Measurements from ENCODE around the gene VPS50.
A peak's percentile ranks its signal among the peaks of the same experiment; 100 is the strongest.

VPS50 gene

DNA sequence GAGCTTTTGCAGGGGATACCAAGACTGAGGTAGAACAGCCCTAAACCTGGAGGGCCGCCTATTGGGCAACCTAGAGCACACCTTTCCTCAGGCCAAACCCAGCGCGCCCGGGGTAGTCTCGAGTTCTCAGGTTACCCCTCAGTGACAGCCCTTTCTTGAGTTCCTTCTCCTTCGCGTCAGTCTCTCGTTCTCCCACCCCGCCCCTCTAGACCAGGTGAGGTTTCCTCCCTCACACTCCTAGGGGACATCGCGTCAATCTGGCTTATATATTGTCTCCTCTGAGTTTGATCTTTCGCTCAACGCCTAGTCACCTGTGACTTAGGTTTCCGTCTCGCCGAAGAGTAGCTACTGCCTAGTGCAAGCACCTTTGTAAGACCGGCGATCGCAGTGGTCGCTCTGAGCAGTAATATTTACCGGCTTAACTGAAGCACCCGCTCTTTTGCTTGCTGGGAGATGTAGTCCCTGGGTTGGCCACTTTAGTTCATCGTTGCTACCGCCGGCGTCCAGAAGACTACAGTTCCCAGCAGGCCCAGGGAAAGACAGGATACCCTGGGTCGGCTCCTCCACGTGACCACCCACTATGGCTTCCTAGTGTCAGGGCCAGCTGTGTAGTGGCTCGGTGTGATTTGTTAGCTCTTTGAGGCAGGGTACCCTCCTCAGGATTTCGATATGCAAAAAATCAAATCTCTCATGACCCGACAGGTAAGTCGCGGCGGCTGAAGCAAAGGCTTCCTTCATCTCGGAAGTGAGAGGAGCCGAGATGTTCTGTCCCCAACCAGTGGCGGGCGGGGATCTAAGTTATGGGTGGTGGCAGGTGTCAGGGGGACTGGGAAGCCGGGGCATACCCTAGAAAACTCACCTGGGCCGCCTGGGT lies at the start of gene VPS50:
Gene VPS50 (plus strand): TSS at position 568 of the 874 bp plus-strand sequence. CDS start 102 bp downstream, at position 670.
- DNase-seq, result peak; percentile 86 to 97

DNA sequence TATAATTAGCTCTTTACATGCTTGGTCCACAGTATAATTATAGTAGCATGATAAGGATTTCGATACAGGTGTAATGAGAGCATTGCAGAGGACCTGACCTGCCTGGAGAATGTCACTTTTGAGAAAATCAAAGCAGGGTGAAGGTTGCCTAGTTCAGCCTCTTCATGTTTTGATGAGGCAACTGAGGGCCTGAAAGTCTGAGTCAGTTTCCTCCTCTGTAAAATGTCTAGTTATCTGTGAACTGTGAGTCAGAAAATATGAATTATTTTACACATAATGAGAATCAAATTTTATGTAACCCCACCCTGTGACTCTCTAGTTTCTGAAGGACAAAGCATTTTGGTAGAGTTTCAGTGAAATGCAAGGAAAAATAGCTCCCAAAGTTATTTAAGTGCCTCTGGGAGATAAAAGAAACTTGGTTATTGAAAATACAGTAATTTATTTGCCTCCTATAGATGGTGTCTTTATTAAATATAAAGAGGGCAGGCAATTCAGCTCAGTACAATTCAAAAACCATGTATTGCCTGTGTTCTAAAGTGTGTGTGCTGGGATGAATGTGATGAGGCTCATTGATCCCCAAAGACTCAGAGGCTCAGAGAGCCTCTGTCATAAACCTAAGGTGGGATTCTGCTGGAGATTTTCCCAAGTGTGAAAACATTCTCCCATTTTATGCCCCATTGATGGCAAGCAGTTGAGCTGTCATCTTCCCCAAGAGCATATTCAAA lies 46.7 kb upstream of the VPS50 start:
- no peak for DNase-seq

- DNase-seq, result no peak
These were observed 43.1 kb upstream of the VPS50 start for GRCh38 chr7:93188870-93189634.

GRCh38 chr7:93194386-93194785 lies 37.8 kb upstream of the VPS50 start:
- no peak for DNase-seq

- no peak for DNase-seq
These were observed 35.8 kb upstream of the VPS50 start for GRCh38 chr7:93196336-93196735.

DNA sequence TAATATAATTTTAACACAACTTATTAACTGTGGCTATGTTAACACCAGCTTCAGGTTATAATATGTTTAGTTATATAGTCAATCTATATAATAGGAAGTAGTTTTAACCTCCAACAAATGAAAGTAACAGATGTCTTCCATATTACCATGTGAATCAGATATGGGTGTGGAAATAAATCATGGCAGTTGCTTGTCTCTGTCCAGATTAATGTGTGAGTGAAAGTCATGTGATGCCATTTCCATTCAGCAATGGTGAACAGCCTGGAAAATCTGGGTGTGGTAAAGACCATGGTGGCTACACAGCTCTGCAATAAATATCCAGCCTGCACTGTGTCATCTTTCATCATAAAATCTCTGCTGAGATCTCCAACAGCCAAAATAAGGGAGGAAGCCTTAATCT lies 33.7 kb upstream of the VPS50 start:
- peak in 1 of 2 experiments; percentile 33 for DNase-seq

DNA sequence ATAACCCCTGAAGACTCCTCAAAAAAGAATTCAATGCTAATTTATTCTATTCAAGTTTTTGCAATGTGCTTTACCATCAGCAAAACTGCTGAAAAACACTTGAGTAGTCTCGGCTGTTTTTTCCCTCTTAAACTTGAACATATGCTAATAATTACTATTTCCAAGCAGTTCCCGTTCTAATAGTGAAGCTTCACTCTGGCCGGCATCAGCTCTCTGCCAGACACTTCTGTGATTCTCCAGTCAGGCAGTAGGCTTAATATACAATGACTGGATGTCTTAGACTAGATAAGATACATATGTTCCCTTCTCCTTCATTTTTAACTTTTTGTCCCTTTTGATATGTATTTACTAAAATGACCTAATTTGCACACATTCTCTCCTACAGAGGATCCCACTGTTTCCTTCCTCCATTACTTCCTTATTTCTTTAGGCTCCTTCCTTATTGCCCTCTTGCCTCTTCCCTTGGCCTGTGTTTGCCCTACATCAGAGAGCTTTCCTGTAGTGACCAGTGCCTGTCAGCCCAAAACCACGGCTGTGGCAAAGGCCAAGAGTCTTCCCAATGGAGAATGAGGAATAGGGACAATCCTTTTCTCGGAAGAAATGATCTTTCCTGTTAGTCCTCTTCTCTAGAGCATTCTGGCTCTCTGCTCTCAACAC lies 29.4 kb upstream of the VPS50 start:
- peak in 1 of 2 experiments; percentile 48 for DNase-seq

DNA sequence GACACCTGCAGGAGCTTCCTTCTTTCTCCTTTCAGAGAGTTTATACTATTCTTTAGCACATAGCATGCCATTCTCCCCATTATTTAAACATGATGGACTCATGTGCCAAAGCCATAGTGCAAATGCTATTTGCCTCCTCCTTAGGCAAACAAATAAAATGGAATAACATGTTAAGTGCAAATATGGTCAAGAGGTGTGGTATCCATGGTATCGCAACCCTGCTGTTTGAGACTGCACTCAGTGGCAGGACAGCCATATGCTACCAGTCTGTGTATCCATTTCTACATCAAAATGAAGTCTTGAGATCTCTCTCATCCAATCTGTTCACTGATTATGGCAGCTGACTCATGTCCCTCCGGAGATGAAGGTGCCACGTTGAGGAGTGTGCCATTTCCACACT lies 28.7 kb upstream of the VPS50 start:
- DNase-seq, result peak; percentile 74 to 89

DNA sequence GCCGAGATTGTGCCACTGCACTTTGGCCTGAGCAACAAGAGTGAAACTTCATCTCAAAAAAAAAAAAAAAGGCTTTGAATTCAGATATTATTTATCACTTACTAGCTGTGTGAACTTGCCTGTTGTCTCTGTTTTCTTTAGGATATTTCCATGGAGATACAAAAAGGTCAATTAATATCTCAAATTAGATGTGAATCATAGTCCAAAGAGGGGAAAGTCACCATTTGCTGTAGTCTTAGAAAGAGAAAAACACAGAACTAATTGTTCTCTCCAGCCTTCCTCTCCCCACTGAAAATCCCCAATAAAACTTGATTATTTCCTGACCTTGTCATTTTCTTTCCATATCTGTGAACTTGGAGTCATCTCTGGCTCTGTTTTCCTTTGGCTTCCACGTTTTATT lies 27.1 kb upstream of the VPS50 start:
- no peak for DNase-seq

DNA sequence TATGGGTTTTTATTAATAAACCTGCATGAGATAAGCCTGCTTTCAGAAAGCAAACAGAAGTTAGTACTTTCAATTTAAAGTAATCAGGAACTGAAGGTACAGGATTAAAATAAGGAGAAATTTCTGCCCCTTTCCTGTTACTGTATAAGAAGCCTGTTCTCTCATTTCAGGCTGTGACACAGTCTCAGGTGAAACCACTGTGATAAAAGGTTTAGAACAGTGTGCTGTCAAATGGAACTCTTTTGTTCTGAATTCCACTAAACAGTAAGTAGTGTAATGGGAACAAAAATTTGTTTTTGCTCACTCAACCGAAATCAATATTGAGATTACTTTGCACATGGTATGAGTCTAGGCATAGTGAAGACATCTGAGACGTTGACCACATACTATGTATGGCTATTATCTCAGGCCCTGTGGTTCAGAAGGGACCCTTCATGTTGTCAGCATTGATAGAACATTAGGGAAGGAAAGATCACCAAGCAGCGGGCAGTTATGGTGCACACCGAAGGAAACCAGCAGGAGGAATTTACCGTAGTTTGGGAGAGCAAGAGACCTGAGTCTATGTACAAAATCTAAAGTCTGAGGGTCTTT lies 20.8 kb upstream of the VPS50 start:
- DNase-seq, result peak in 1 of 2 experiments; percentile 34

DNA sequence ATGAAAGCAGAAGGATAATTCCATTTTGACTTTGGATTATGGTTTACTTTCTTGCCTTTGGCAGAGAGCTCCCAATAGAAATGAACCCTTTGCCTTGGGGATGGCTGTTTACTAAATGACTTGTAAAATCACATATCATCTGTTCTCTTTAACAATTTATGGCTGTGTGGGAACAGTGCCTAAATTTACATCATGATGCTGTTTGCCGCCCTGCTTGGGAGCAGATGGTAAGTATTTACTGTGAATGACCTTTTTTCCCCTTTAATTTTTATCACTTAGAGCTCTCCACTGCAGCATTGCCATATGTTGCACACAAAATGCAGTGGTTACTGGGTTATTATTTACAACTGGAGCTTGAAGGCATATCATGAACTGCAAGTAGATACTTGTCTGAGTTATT lies 19.3 kb upstream of the VPS50 start:
- DNase-seq, result peak; percentile 81 to 92

GRCh38 chr7:93218997-93219827 lies 13.0 kb upstream of the VPS50 start:
- DNase-seq, result no peak

GRCh38 chr7:93219868-93220267 lies 12.3 kb upstream of the VPS50 start:
- DNase-seq, result no peak

GRCh38 chr7:93226310-93226709 lies 5.9 kb upstream of the VPS50 start, which contains the start of gene HEPACAM2:
Gene HEPACAM2, minus strand, starts transcription at chr7:93226469.
- peak in 1 of 2 experiments; percentile 47 for DNase-seq

DNA sequence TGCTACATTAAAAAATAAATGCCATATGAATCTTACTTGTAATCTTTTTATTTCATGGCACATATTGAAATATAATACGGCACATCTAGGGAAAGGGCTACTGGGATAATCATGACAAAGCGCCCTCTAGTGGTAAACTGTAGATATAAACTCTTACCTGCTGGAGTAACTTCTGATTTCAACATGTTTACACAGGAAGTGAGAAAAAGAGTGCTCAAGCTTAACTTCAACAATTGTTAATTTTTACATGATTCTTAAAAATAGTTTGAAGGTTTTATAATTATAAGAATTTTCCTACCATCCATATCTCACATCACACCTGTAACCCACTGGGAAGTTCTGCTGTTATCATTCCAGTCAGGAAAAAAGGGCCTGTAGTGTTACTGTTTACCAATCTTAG lies 3.9 kb upstream of the VPS50 start:
- DNase-seq, result peak; percentile 8 to 62

DNA sequence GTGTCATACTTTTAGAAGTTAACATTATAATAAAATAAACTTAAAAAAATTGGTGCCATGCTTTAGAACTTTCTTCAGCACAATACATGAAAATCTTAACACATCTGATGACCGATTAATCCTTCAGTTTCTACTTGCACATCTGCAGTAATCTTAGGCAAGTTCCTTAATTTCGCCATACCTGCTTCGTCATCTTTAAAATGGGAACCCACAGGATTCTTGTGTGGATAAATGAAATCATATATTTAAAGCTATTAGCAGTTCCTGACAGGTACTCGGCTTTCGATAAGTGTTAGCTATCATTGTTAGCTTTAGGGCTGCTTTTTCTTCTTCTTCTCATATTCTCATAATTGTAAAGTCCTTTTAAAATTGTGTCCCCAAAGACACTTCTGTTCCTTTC lies 907 bp upstream of the VPS50 start:
- no peak for DNase-seq

- DNase-seq, result no peak
These were observed 480 bp downstream of the VPS50 start for GRCh38 chr7:93232673-93233018.

DNA sequence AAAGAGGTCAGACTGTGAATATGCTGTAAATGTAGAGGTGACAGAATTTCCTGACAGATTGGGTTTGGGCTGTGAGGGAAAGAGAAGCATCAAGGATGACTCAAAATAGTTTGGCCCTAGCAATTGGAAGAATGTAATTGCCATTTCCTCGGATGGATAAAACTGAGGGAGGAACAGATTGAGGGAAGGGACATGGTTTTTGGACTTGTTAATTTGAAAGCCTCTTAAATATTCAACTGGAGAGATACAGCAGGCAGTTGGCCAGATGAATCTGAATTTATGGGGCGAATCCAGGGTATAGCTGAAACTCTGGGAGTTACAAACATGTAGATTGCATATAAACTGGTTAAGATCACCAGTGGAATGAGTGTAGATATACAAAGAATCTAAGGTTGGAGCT lies 3.4 kb downstream of the VPS50 start:
- no peak for DNase-seq

DNA sequence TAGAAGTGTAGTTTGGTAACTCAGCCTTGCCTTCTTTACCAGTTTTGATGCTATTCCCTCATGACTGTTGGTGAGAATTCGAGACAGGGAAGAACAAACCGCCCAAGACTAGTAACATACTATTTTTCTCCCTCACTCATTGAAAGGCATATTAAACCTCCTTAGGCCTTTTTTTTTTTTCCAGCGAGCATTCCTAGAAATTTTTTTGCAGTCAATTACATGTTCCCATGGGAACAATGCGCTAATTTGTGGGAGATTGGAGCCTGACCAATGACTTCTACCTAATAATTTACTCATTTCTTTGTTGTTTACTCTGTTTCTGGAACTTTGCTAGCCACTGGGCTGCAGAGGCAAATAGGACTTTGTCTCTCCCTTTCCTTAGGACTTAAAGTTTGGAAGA lies 6.0 kb downstream of the VPS50 start:
- no peak for DNase-seq

DNA sequence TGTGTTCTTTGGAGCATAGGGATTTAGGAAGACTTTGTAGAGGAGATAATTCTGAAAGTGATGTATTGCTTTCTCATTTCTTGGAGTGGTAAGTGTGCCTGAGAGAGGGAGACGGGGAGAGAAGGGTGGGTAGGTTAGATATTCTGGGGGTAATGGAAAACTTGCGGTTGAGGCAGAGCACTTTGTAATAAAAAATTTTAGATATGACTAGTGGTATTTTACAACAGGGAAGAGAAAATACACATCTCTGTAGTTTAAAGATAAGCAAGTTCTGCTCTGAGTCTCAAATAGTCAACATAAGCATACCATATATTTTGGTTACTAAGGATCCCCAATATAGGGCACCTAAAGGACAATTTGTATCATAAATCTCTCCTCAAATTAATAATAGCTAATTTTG lies 6.6 kb downstream of the VPS50 start:
- DNase-seq, result no peak

DNA sequence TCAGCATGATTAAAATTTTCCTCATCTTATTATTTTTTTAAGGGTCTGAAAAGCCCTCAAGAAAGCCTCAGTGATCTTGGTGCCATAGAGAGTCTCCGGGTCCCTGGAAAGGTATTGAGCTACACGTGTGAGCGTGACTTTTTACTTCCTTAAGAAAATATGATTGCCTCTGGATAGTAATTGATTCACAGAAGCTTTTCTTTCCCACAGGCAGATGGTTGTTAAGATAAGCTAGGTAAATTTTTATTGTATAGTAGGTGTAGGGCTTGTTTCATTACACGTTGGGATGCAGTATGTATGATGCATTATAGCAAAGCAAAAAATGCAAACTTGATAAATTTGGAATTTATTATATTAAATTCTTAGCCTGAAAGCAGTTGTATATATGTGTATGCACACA lies 7.7 kb downstream of the VPS50 start:
- no peak for DNase-seq

DNA sequence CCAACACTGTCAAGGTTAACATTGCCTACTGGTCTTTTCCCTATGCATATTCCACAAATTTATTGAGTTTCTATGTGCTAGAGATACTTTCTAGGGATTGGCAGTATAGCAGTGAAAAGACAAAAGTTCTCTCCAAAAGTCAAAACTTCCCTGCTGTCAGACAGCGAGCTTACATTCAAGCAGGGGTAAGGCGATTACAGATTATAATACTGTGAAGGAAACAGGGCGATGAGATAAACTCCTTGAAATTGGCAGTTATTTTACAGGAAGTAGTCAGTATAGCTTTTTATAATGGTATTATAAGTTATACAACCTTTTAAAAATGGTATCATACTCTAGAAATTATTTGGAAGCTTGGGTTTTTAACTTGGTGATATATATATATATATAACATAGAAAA lies 9.9 kb downstream of the VPS50 start:
- DNase-seq, result no peak
